ENCODE results near the gene ZFYVE28. TPM values are rescaled to one million over a fixed set of nuclear protein-coding genes. Genes with fewer than 3 reads are reported as not detected.

ZFYVE28 gene
- total and polyA plus RNA-seq, 8 donors = 4.9 to 88.8 (median 7.3) TPM

DNA sequence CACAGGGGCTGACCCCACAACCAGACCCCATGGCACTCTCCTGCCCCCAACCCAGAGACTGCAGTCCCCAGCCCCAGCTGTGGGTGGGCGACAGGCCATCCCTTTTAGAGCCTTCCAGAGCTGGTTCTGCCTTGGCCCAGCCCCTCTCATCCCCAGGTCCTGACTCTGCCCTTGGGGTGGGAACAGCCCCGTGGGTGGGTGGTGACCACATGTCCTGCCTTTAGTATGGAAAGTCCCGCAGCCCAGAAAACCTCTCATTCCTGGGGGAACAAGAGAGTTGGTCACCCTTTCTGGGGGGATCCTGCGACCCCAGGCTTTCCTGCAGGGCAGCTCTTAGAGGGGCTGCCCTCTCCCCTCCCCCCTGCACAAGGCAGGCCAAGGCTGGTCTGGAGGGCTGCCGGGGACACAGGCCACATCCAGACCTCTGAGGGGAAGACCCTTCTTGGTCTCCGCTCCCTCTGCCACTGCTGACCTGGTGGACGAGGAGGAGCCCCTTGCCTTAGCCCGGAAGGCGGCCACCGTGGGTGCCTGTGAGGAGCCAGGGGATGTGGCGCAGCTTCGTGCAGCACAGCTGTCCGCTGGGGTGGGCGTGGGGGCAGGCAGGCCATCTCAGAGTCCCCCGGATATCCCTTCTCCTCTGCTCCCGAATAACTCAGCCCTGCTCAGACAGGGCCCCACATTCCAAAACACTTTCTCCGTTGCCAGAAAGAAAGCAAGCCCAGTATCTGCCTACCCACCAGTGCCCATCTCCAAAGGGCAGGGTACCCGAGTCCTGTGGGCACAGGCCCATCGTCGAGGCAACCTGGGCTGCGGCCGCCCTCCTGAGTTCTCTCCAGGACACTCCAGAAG lies 149.9 kb downstream of the ZFYVE28 start:
- Histone ChIP-seq H3K4me3 (no peak overlapping the region), H3K27me3 (no peaks in the 10 kb centered on the region), H3K9me3 (no peaks in the 10 kb centered on the region), H3K4me1 (peaks cover 11 to 35% (median 27%) of the 10 kb centered on the region in 4 donors), H3K36me3 (peaks cover 0 to 32% (median 19%) of the 10 kb centered on the region in 4 donors), H3K27ac (no peak overlapping the region)
- WGBS, 5 donors = 75 to 90% (median 84%) methylated on average over 8 to 22 of the region's 22 CpGs
- DNase-seq = no peak
- TF ChIP-seq, protein P1, sequence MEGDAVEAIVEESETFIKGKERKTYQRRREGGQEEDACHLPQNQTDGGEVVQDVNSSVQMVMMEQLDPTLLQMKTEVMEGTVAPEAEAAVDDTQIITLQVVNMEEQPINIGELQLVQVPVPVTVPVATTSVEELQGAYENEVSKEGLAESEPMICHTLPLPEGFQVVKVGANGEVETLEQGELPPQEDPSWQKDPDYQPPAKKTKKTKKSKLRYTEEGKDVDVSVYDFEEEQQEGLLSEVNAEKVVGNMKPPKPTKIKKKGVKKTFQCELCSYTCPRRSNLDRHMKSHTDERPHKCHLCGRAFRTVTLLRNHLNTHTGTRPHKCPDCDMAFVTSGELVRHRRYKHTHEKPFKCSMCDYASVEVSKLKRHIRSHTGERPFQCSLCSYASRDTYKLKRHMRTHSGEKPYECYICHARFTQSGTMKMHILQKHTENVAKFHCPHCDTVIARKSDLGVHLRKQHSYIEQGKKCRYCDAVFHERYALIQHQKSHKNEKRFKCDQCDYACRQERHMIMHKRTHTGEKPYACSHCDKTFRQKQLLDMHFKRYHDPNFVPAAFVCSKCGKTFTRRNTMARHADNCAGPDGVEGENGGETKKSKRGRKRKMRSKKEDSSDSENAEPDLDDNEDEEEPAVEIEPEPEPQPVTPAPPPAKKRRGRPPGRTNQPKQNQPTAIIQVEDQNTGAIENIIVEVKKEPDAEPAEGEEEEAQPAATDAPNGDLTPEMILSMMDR (IDR thresholded peaks at IDR 0.05) = no peak
- no peak for TF ChIP-seq POLR2A (IDR thresholded peaks at IDR 0.05)
- no peak for TF ChIP-seq EP300 (IDR thresholded peaks at IDR 0.05)
- TF ChIP-seq POLR2AphosphoS5 (IDR thresholded peaks at IDR 0.05) = no peak
- intact Hi-C loops (cut with DNase I; ENCODE audit: low total_unique reads) = no loop called here

DNA sequence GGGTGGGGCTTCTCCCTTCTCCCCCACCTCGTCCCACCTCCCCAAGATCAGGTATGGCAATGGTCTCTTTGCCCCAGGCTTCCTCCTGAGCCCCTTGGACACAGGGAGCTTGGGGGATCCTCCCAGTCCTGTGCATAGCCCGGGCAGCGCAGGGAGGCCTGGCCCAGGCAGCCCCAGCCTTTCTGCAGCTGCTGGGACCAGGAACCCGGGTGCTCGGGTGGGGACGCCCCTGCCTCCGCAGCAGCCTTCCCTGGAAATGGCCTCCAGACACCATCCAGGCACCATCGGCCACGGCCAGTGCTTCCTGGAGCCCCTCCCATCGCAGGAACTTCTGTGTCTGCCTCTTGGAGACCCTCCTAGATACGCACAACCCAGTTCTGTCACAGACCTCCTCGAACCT lies 150.6 kb downstream of the ZFYVE28 start:
- WGBS, 5 donors = 82 to 93% (median 85%) methylated on average over 11 to 12 of the region's 12 CpGs
- TF ChIP-seq, protein P1 (IDR thresholded peaks at IDR 0.05) = no peak
- TF ChIP-seq EP300 (IDR thresholded peaks at IDR 0.05) (no peak), POLR2A (IDR thresholded peaks at IDR 0.05) (no peak)
- Histone ChIP-seq H3K4me3 (no peak overlapping the region), H3K27ac (no peak overlapping the region), H3K4me1 (peaks cover 11 to 42% (median 34%) of the 10 kb centered on the region in 4 donors), H3K9me3 (no peaks in the 10 kb centered on the region), H3K36me3 (peaks cover 0 to 27% (median 19%) of the 10 kb centered on the region in 4 donors), H3K27me3 (no peaks in the 10 kb centered on the region)
- DNase-seq = no peak
- intact Hi-C loops (cut with DNase I; ENCODE audit: low total_unique reads) = no loop called here

DNA sequence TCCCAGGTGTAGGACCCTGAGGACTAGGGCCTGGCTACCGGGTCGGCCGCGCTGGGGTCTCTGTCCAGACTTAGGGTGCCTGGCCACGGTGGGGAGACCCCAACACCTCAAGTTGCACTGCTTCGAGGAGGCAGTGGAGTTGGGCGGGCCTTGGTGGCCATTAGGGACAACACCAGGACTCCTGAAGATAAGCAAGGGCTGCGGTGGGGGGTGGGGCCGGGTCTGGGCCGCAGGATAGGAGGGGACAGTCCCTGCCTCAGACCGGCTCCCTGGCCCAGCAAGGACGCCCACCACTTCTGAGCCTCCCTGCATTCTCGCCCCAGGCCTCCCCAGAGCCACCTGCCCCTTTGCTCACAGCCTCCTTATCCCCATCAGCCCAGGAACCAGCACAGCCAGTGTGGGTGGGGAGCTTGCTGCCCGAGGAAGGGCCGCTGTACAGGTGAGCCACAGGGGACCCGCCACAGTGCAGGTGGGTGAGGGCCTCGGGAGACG lies 151.1 kb downstream of the ZFYVE28 start:
- DNase-seq = no peak
- intact Hi-C loops (cut with DNase I; ENCODE audit: low total_unique reads) = no loop called here
- Histone ChIP-seq H3K27me3 (no peaks in the 10 kb centered on the region), H3K9me3 (no peaks in the 10 kb centered on the region), H3K27ac (peak overlapping the region in 1 of 5 donors; percentile 43), H3K4me3 (no peak overlapping the region), H3K4me1 (peaks cover 16 to 46% (median 38%) of the 10 kb centered on the region in 4 donors), H3K36me3 (peaks cover 0 to 27% (median 14%) of the 10 kb centered on the region in 4 donors)
- TF ChIP-seq, protein P1 (IDR thresholded peaks at IDR 0.05) = no peak
- TF ChIP-seq POLR2AphosphoS5 (IDR thresholded peaks at IDR 0.05) (no peak), POLR2A (IDR thresholded peaks at IDR 0.05) (no peak), EP300 (IDR thresholded peaks at IDR 0.05) (no peak)
- 61 to 78% (median 73%) methylated on average over 6 to 18 of the region's 18 CpGs for WGBS, 5 donors

DNA sequence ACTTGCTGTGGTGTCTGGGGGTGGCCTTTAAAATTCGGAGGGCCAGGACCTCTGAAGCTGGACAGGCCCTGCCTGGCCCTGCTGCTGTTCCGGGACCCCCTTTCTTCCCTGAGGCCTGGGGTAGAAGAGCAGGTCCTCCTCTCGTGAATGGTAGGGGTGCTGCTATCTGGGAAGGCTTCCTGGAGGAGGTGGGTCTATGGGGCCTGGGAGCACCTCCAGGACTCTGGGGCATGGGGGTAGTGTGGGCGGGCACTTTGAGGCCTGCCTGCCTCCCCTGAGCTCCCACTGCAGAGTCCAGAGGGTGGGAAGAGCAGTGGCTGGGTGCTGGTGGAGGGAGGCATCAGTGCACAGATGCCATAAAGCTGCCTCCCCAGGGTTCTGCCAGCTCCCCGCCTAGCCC lies 151.6 kb downstream of the ZFYVE28 start:
- 74 to 90% (median 79%) methylated on average over 4 to 5 of the region's 5 CpGs for WGBS, 5 donors
- peaks cover 0 to 25% (median 11%) of the 10 kb centered on the region in 4 donors for H3K36me3 ChIP-seq
- no peaks in the 10 kb centered on the region for H3K9me3 ChIP-seq
- H3K4me1 ChIP-seq = peaks cover 16 to 46% (median 38%) of the 10 kb centered on the region in 4 donors
- intact Hi-C loops (cut with DNase I; ENCODE audit: low total_unique reads) = no loop called here
- TF ChIP-seq, protein P1 (IDR thresholded peaks at IDR 0.05) = no peak
- TF ChIP-seq POLR2AphosphoS5 (IDR thresholded peaks at IDR 0.05) = no peak
- DNase-seq = no peak
- peak overlapping the region in 1 of 5 donors; percentile 43 for H3K27ac ChIP-seq
- no peaks in the 10 kb centered on the region for H3K27me3 ChIP-seq
- no peak overlapping the region for H3K4me3 ChIP-seq

Data from stomach (tissue), 9 donors.